GM12878 (cell line): ENCODE measurements around the gene DPYSL3. TPM values are rescaled to one million over a fixed set of nuclear protein-coding genes. Genes with fewer than 3 reads are reported as not detected.

Experiments
- ATAC-seq: fragments of 200-7000 bp; cut with Tn5 transposase; 3 replicates; pipeline ENCODE4 v1.9.1; 2020; ENCODE audit warnings: mild to moderate bottlenecking, moderate library complexity
- BruUV-seq: library from RNA; stranded (reverse); fragments of 400-500 nt; replicated peaks from 2 replicates; lab custom pipeline; 2021; lab: Mats Ljungman, UMichigan
- CTCF ChIA-PET: fragments of 300-600 bp; sonication (Branson Sonifier 250); formaldehyde crosslinking; extraction: SDS; loops from one replicate; lab custom pipeline; 2021; ENCODE audit warnings: inconsistent platforms; lab: Yijun Ruan, JAX
- POLR2A ChIA-PET: fragments of 350-600 bp; formaldehyde crosslinking; extraction: SDS; loops from one replicate; lab custom pipeline; 2021; ENCODE audit warnings: inconsistent platforms; lab: Charles Lee
- RAD21 ChIA-PET: fragments of 300-600 bp; sonication (Branson Sonifier 250); formaldehyde crosslinking; loops from one replicate; lab custom pipeline; 2023; ENCODE audit warnings: antibody characterized with exemption; ENCODE audit not compliant: unreplicated experiment; lab: Charles Lee
- SMC1A ChIA-PET: fragments of 300-600 bp; sonication (Branson Sonifier 250); formaldehyde crosslinking; loops from one replicate; lab custom pipeline; 2023; ENCODE audit not compliant: unreplicated experiment, uncharacterized antibody; lab: Charles Lee
- DNase-seq: peaks from one replicate; pipeline ENCODE4 v3.0.0-alpha.2; 2011; ENCODE audit warnings: low read depth, low spot score
- FAIRE-seq: peaks from 3 replicates; lab custom pipeline; 2011; peaks lifted over from hg19 to GRCh38; lab: Jason Lieb, UNC
- H2AFZ ChIP-seq: 2 replicates; pipeline ENCODE4 v1.6.0; 2011; ENCODE audit warnings: low read depth, low read length, control low read depth; ENCODE audit not compliant: control insufficient read depth
- H3K27ac ChIP-seq: 2 replicates; pipeline ENCODE4 v1.5.1; 2011; ENCODE audit warnings: control low read depth; ENCODE audit not compliant: control insufficient read depth, insufficient read depth
- H3K27me3 ChIP-seq, 2 experiments: replicated peaks in 1 of 2; 2 replicates each; pipeline versions ENCODE4 v1.6.0 to v1.6.1; 2011; ENCODE audit warnings: low read length in 1 of 2; ENCODE audit not compliant: control insufficient read depth in 2 of 2, insufficient read depth in 2 of 2
- H3K36me3 ChIP-seq, 2 experiments: 2 replicates each; pipeline ENCODE4 v1.5.1; 2011; ENCODE audit warnings: low read length in 1 of 2; ENCODE audit not compliant: control insufficient read depth in 2 of 2, insufficient read depth in 2 of 2
- H3K4me1 ChIP-seq: 2 replicates; pipeline ENCODE4 v1.6.1; 2011; ENCODE audit warnings: mild to moderate bottlenecking, low read length, moderate library complexity, mixed read lengths; ENCODE audit not compliant: control insufficient read depth, insufficient read depth
- H3K4me2 ChIP-seq: 2 replicates; pipeline ENCODE4 v1.6.0; 2011; ENCODE audit warnings: control low read depth; ENCODE audit not compliant: control insufficient read depth, insufficient read depth
- H3K4me3 ChIP-seq: fragments of 200-600 bp; sonication (generic); 2 replicates; pipeline ENCODE4 v1.5.1; 2016
- H3K79me2 ChIP-seq: 2 replicates; pipeline ENCODE4 v1.6.0; 2011; ENCODE audit warnings: low read length; ENCODE audit not compliant: control insufficient read depth, insufficient read depth
- H3K9ac ChIP-seq: 2 replicates; pipeline ENCODE4 v1.8.0; 2011; ENCODE audit warnings: low read length, control low read depth, mixed read lengths; ENCODE audit not compliant: control insufficient read depth, insufficient read depth
- H3K9me3 ChIP-seq: replicated peaks from 3 replicates; pipeline ENCODE4 v1.5.1; 2011; ENCODE audit warnings: mild to moderate bottlenecking, low read length; ENCODE audit not compliant: control insufficient read depth, insufficient read depth
- H4K20me1 ChIP-seq: 2 replicates; pipeline ENCODE4 v1.6.0; 2011; ENCODE audit not compliant: control insufficient read depth, insufficient read depth
- BCL3 ChIP-seq: IDR thresholded peaks from 2 replicates; pipeline ENCODE4 v1.6.1; 2011; ENCODE audit warnings: borderline replicate concordance, low read depth, mild to moderate bottlenecking, moderate library complexity, low read length; ENCODE audit not compliant: insufficient read depth, poor library complexity, severe bottlenecking
- ZNF687 ChIP-seq: fragments of 450-650 bp; IDR thresholded peaks from 2 replicates; pipeline ENCODE4 v1.6.1; 2017; ENCODE audit warnings: mild to moderate bottlenecking, moderate library complexity
- WGBS: methylation state at CpG from one replicate; pipeline ENCODE4 v1.1.6; 2016; ENCODE audit warnings: low lambda C conversion rate; ENCODE audit not compliant: insufficient replicate concordance, insufficient coverage; ENCODE audit errors: missing lambda C conversion rate; 5-methylcytosine and 5-hydroxymethylcytosine counted together
- in situ Hi-C: fragments of 300-500 bp; cut with MboI; formaldehyde crosslinking; loops from 9 replicates; pipeline ENCODE4 v1.14.3; 2018; ENCODE audit warnings: mixed read lengths
- intact Hi-C: fragments of 100-400 bp; cut with micrococcal nuclease; formaldehyde crosslinking; loops from one replicate; pipeline ENCODE4 v1.14.2; 2022; ENCODE audit not compliant: unreplicated experiment
- polyA plus RNA-seq, 11 experiments: library from polyadenylated mRNA; depleted of rRNA in 4 of 11; unstranded in 6 of 11; stranded (reverse) in 5 of 11; fragments of >200 nt; fragmentation: Nextera tagmentation in 4 of 11; fragmentation: Illumina TruSeq in 1 of 11; extraction: Ambion mirVana in 4 of 11; extraction: Trizol in 1 of 11; gene quantifications; 1 replicate in 1 of 11; 2 replicates in 10 of 11; pipeline versions ENCODE4 v1.2.1 to v1.2.3, GENCODE V29; 2011 to 2016; ENCODE audit warnings: inconsistent platforms in 2 of 11, missing spikeins in 2 of 11, low read depth in 1 of 11
- total RNA-seq, 4 experiments: library from RNA; depleted of rRNA in 3 of 4; stranded (reverse); fragments of >200 nt in 3 of 4; fragmentation: Illumina TruSeq in 1 of 4; extraction: Trizol in 1 of 4; gene quantifications; 2 replicates each; pipeline versions ENCODE4 v1.2.1 to v1.2.3, GENCODE V29; 2013 to 2021

DPYSL3 gene
- total and polyA plus RNA-seq, 10 of the 15 experiments (the other 5 are each of a cell fraction or from before 2014, with no cell fraction given) = 0.08 to 1.5 (median 0.45) TPM; not detected in 1

GRCh38 chr5:147484708-147485020, 25.2 kb downstream of the DPYSL3 start:
- CTCF ChIA-PET = no interaction called here
- POLR2A ChIA-PET = no interaction called here
- in situ Hi-C loops (no loop called here), intact Hi-C loops (no loop called here)
- Histone ChIP-seq H3K9ac (no peak overlapping the region), H3K79me2 (no peaks in the 10 kb centered on the region), H3K4me3 (no peak overlapping the region), H4K20me1 (no peaks in the 10 kb centered on the region), H2AFZ (no peak overlapping the region), H3K27me3 (no peaks in the 10 kb centered on the region), H3K9me3 (no peaks in the 10 kb centered on the region), H3K36me3 (no peaks in the 10 kb centered on the region), H3K4me2 (no peak overlapping the region), H3K27ac (no peak overlapping the region), H3K4me1 (peaks cover 1% of the 10 kb centered on the region; the same call in 1 of the 2 replicates)
- 8% methylated on average over 3 of the region's 3 CpGs for WGBS
- DNase-seq (no peak), ATAC-seq (no peak), FAIRE-seq (no peak)
- SMC1A ChIA-PET = interaction anchor here (0.6 to 1.5 kb wide), 4 partner anchors 8 to 93 kb away, joined by 3 to 4 read pairs (median 3); no protein-coding TSS in a partner anchor
- RAD21 ChIA-PET = no interaction called here
- TF ChIP-seq ZNF687 (no peak), BCL3 (no peak)
- BruUV-seq = no TSS peak
